Lower leg skin (tissue), 3 donors: Measurements from ENCODE around the gene TREH.

Source experiments
- POLR2A ChIP-seq, 2 donors: fragments of 450-650 bp; IDR thresholded peaks; one replicate each; pipeline ENCODE4 v1.6.1; 2016 to 2017; ENCODE audit warnings: antibody characterized with exemption in 2 of 2, mild to moderate bottlenecking in 1 of 2, moderate library complexity in 1 of 2
- TF ChIP-seq, protein P1 (sequence below), 3 donors: fragments of 450-650 bp; IDR thresholded peaks; one replicate each; pipeline ENCODE4 v1.5.1; 2016; ENCODE audit warnings: antibody characterized with exemption in 3 of 3, mild to moderate bottlenecking in 3 of 3, moderate library complexity in 2 of 3

DNA sequence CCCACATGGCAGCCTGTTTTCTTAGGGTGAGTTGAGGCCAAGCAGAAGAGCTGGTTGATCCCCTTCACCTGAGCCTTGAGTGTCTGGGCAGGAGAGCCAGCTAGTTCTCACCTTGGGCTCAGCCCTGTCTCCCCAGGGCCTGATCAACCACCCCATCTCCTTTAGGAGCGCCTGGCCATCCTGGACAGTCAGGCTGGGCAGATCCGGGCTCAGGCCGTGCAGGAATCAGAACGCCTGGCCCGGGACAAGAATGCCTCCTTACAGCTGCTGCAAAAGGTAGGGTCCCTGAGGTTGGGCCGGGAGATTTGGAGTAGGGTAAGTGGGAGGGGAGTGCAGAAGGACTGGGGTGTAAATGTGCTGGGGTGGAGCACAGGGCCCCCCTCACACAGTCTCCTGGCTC, 40.7 kb downstream of the TREH start:
- TF ChIP-seq, protein P1, sequence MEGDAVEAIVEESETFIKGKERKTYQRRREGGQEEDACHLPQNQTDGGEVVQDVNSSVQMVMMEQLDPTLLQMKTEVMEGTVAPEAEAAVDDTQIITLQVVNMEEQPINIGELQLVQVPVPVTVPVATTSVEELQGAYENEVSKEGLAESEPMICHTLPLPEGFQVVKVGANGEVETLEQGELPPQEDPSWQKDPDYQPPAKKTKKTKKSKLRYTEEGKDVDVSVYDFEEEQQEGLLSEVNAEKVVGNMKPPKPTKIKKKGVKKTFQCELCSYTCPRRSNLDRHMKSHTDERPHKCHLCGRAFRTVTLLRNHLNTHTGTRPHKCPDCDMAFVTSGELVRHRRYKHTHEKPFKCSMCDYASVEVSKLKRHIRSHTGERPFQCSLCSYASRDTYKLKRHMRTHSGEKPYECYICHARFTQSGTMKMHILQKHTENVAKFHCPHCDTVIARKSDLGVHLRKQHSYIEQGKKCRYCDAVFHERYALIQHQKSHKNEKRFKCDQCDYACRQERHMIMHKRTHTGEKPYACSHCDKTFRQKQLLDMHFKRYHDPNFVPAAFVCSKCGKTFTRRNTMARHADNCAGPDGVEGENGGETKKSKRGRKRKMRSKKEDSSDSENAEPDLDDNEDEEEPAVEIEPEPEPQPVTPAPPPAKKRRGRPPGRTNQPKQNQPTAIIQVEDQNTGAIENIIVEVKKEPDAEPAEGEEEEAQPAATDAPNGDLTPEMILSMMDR (IDR thresholded peaks at IDR 0.05), result no peak
- no peak for TF ChIP-seq POLR2A (IDR thresholded peaks at IDR 0.05)
